GM20431 (cell line): ENCODE measurements around the gene NGEF.

ENCODE experiments used
- in situ Hi-C: fragments of 300-500 bp; cut with MseI, MboI; formaldehyde crosslinking; loops from one replicate; pipeline ENCODE4 v1.15.0; 2020; ENCODE audit warnings: low sequenced_read_pairs; ENCODE audit not compliant: unreplicated experiment

The NGEF gene

GRCh38 chr2:232890536-232890895 lies 122.5 kb downstream of the NGEF start:
- in situ Hi-C loops, result no loop called here

- in situ Hi-C loops, result no loop called here
These were observed 123.1 kb downstream of the NGEF start for GRCh38 chr2:232889876-232890401.

- in situ Hi-C loops, result no loop called here
These were observed 124.1 kb downstream of the NGEF start for GRCh38 chr2:232888839-232889529.

- in situ Hi-C loops, result no loop called here
These were observed 124.8 kb downstream of the NGEF start for GRCh38 chr2:232888099-232888836.

- in situ Hi-C loops, result no loop called here
These were observed 125.7 kb downstream of the NGEF start for GRCh38 chr2:232887171-232887850.

- in situ Hi-C loops, result no loop called here
These were observed 126.4 kb downstream of the NGEF start for GRCh38 chr2:232886632-232887031.

- in situ Hi-C loops, result no loop called here
These were observed 126.9 kb downstream of the NGEF start for GRCh38 chr2:232886176-232886575.

- in situ Hi-C loops, result no loop called here
These were observed 127.6 kb downstream of the NGEF start for GRCh38 chr2:232885264-232885961.

GRCh38 chr2:232884549-232885263 lies 128.3 kb downstream of the NGEF start:
- in situ Hi-C loops, result no loop called here

GRCh38 chr2:232884001-232884421 lies 129.0 kb downstream of the NGEF start:
- in situ Hi-C loops, result no loop called here

GRCh38 chr2:232883116-232883721 lies 129.8 kb downstream of the NGEF start:
- in situ Hi-C loops, result no loop called here

- in situ Hi-C loops, result no loop called here
These were observed 130.4 kb downstream of the NGEF start for GRCh38 chr2:232882505-232883115.

GRCh38 chr2:232882085-232882484 lies 131.0 kb downstream of the NGEF start:
- in situ Hi-C loops, result no loop called here

GRCh38 chr2:232880764-232881351 lies 132.2 kb downstream of the NGEF start:
- in situ Hi-C loops, result no loop called here

- in situ Hi-C loops, result no loop called here
These were observed 133.2 kb downstream of the NGEF start for GRCh38 chr2:232879618-232880494.

GRCh38 chr2:232878855-232879617 lies 134.0 kb downstream of the NGEF start:
- in situ Hi-C loops, result no loop called here

GRCh38 chr2:232877940-232878511 lies 135.0 kb downstream of the NGEF start:
- in situ Hi-C loops, result no loop called here
